Colonic mucosa (tissue), 4 donors: ENCODE measurements around the gene ERBIN. TPM values are rescaled to one million over a fixed set of nuclear protein-coding genes. Genes with fewer than 3 reads are reported as not detected.

Experiments used
- DNase-seq: peaks from one replicate; pipeline ENCODE4 v3.0.0-alpha.2; 2020
- H3K27ac ChIP-seq: fragments of 200-600 bp; one replicate; pipeline ENCODE4 v1.8.0; 2021
- H3K27me3 ChIP-seq: fragments of 200-600 bp; one replicate; pipeline ENCODE4 v1.8.0; 2021
- H3K36me3 ChIP-seq: fragments of 200-600 bp; one replicate; pipeline ENCODE4 v1.8.0; 2021
- H3K4me1 ChIP-seq: fragments of 200-600 bp; one replicate; pipeline ENCODE4 v1.8.0; 2021; ENCODE audit warnings: mild to moderate bottlenecking
- H3K4me3 ChIP-seq: fragments of 200-600 bp; one replicate; pipeline ENCODE4 v1.8.0; 2021
- H3K9ac ChIP-seq, 2 donors: one replicate each; pipeline ENCODE4 v1.7.0; 2013; ENCODE audit warnings: control low read depth in 2 of 2, low read depth in 2 of 2, low read length in 2 of 2
- H3K9me3 ChIP-seq: fragments of 200-600 bp; one replicate; pipeline ENCODE4 v1.8.0; 2021
- CTCF ChIP-seq: fragments of 200-600 bp; IDR thresholded peaks from one replicate; pipeline ENCODE4 v1.8.0; 2022; ENCODE audit warnings: antibody characterized with exemption, mild to moderate bottlenecking
- intact Hi-C: fragments of 100-400 bp; cut with DNase I; formaldehyde crosslinking; loops from one replicate; pipeline ENCODE4 v1.14.1; 2022
- total RNA-seq, 2 donors: library from RNA; stranded (reverse); fragmentation: NEBNext Ultra II Directional in 1 of 2; extraction: Animal tissue kit (Norgen Biotek cat#: 25700) in 1 of 2; gene quantifications; one replicate each; pipeline ENCODE4 v1.2.1, GENCODE V29; 2021
- donor health status: healthy.
- donor health status: DM: no; HTN: no; CAD: no.
- donor health status: DM: no; HTN: no; CAD: no.

Gene ERBIN
- total RNA-seq, 2 donors from 2014 or later = 69.3 to 110 TPM

- no peak for TF ChIP-seq CTCF
- peaks cover 4% of the 10 kb centered on the region for H3K4me1 ChIP-seq
- H3K9me3 ChIP-seq = no peaks in the 10 kb centered on the region
- no peaks in the 10 kb centered on the region for H3K27me3 ChIP-seq
- H3K36me3 ChIP-seq = no peaks in the 10 kb centered on the region
- H3K4me3 ChIP-seq = no peak overlapping the region
- no peak overlapping the region for H3K9ac ChIP-seq
- DNase-seq = no peak
- intact Hi-C loops = no loop called here
- H3K27ac ChIP-seq = no peak overlapping the region
These were observed 82.9 kb downstream of the ERBIN start for GRCh38 chr5:66009277-66009676.

GRCh38 chr5:66010476-66010875 is 84.1 kb downstream of the ERBIN start:
- peaks cover 4% of the 10 kb centered on the region for H3K4me1 ChIP-seq
- H3K4me3 ChIP-seq = no peak overlapping the region
- no peaks in the 10 kb centered on the region for H3K9me3 ChIP-seq
- no peaks in the 10 kb centered on the region for H3K36me3 ChIP-seq
- TF ChIP-seq CTCF = no peak
- intact Hi-C loops = loop anchor here (10.0 kb wide), 1 partner anchor 86 kb away; the partner anchor contains the start of gene ERBIN
- no peak overlapping the region for H3K27ac ChIP-seq
- DNase-seq = no peak
- no peak overlapping the region for H3K9ac ChIP-seq
- H3K27me3 ChIP-seq = no peaks in the 10 kb centered on the region

GRCh38 chr5:66012271-66012670 is 85.9 kb downstream of the ERBIN start:
- Histone ChIP-seq H3K9ac (no peak overlapping the region), H3K9me3 (no peaks in the 10 kb centered on the region), H3K27ac (no peak overlapping the region), H3K4me3 (no peak overlapping the region), H3K27me3 (no peaks in the 10 kb centered on the region), H3K36me3 (no peaks in the 10 kb centered on the region), H3K4me1 (peaks cover 4% of the 10 kb centered on the region)
- TF ChIP-seq CTCF = no peak
- no peak for DNase-seq
- intact Hi-C loops = loop anchor here (10.0 kb wide), 1 partner anchor 87 kb away; the partner anchor contains the start of gene ERBIN

- no peak for DNase-seq
- no peak overlapping the region for H3K27ac ChIP-seq
- H3K9me3 ChIP-seq = no peaks in the 10 kb centered on the region
- H3K4me3 ChIP-seq = no peak overlapping the region
- no peaks in the 10 kb centered on the region for H3K27me3 ChIP-seq
- peaks cover 4% of the 10 kb centered on the region for H3K4me1 ChIP-seq
- intact Hi-C loops = loop anchor here (10.0 kb wide), 1 partner anchor 89 kb away; the partner anchor contains the start of gene ERBIN
- TF ChIP-seq CTCF = no peak
- H3K36me3 ChIP-seq = no peaks in the 10 kb centered on the region
- H3K9ac ChIP-seq = no peak overlapping the region
These were observed 87.0 kb downstream of the ERBIN start for GRCh38 chr5:66013397-66013796.

GRCh38 chr5:66013906-66014305 is 87.5 kb downstream of the ERBIN start:
- no peak for DNase-seq
- no peaks in the 10 kb centered on the region for H3K9me3 ChIP-seq
- no peak overlapping the region for H3K4me3 ChIP-seq
- no peak overlapping the region for H3K9ac ChIP-seq
- no peak overlapping the region for H3K27ac ChIP-seq
- no peak for TF ChIP-seq CTCF
- H3K36me3 ChIP-seq = no peaks in the 10 kb centered on the region
- peaks cover 4% of the 10 kb centered on the region for H3K4me1 ChIP-seq
- H3K27me3 ChIP-seq = no peaks in the 10 kb centered on the region
- intact Hi-C loops = loop anchor here (10.0 kb wide), 1 partner anchor 89 kb away; the partner anchor contains the start of gene ERBIN
